CD4-positive, alpha-beta T cell treated with Interleukin-12 subunit alpha and Interleukin-12 subunit beta, for 1 hour (primary cell): Measurements from ENCODE around the gene NAGA.
A peak's percentile ranks its signal among the peaks of the same experiment; 100 is the strongest.
"Not testable (repeated sequence)": the region's sequence is repeated elsewhere in the genome, so short reads cannot be mapped to it uniquely, and the experiment has no call there.

ENCODE experiments used
- DNase-seq: peaks from one replicate; pipeline ENCODE4 v3.0.0-alpha.2; 2020

The NAGA gene

GRCh38 chr22:42070517-42071422 lies at the start of gene NAGA:
Gene NAGA (minus strand): TSS chr22:42070812. CDS start chr22:42070297, 515 bp downstream.
- peak; percentile 93 for DNase-seq

GRCh38 chr22:42116848-42117424 lies 46.3 kb upstream of the NAGA start:
- no peak for DNase-seq

DNA sequence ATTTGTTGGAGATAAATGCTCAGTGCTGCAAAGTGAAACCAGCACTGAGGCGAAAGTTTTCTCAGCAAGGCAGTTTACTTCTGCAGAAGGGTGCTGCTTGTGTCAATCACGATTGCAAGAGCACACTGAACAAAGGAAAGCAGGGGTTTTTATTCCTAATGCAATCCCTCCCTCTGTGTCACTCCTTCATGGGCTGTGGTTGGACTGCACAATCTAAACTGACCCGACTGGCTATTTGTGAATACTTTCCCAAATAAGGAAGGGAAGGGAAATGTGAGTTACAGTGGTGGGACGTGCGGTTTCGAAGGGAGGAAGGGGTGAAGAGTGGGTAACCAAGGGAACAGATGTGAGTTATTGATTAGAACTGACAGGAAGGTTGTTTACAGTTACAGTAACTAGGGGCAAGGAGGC lies 44.8 kb upstream of the NAGA start:
- not testable (repeated sequence) for DNase-seq

DNA sequence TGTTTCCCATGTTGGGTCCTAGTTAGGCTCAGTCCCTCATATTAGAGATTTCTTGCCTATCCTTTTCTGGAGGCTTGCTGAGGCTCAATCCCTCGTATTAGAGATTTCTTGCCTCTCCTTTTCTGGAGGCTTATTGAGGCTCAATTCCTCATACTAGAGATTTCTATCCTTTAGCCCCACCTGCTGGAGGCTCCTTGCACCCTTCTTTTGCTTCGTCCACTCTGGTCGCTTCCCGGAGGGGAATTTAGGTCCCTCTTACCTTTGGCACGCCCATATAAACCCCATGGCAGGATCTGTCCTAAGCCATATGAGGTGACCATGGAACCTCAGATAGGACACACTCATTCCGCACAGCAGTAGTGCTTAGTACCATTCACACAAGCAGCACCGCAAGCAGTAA lies 44.1 kb upstream of the NAGA start:
- no peak for DNase-seq

- DNase-seq = not testable (repeated sequence)
These were observed 42.2 kb upstream of the NAGA start for GRCh38 chr22:42112793-42113192.

DNA sequence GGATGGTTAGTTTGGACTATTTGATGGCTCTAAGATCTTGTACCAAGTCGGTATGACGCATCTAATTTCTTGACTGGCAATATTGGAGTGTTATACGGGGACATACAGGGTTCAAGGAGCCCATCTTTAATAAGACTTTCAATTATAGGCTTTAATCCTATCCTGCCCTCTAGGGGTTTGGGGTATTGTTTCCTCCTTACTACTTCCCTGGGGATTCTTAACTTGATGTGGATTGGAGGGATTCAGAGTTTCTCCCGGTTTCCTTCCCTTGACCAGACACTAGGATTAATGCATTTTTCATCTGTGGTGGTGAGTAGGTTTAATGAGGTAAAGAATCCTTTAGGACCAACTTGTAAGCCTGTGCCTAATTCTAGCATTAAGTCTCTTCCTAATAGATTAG lies 41.2 kb upstream of the NAGA start:
- no peak for DNase-seq

- no peak for DNase-seq
These were observed 38.2 kb upstream of the NAGA start for GRCh38 chr22:42108848-42109247.

- not testable (repeated sequence) for DNase-seq
These were observed 33.8 kb upstream of the NAGA start for GRCh38 chr22:42104332-42104860.

DNA sequence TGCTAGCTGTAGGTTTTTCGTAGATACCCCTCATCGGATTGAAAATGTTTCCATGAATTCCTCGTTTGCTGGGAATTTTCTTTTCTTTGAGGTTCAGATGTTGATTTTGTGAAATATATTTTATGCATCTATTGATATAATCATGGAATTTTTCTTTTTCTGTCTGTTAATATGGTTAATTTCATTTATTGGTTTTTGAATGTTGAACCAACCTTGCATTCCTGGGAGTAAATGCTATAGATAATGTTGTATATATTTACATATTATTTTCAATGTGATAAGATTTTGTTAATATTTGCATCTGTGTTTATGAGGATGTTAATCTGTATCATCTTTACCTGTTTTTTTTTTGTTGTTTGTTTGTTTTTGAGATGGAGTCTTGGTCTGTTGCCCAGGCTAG lies 30.6 kb upstream of the NAGA start:
- DNase-seq = no peak

GRCh38 chr22:42091455-42091782 lies 20.8 kb upstream of the NAGA start:
- peak; percentile 20 for DNase-seq

- DNase-seq = peak; percentile 100
These were observed 20.2 kb upstream of the NAGA start, which contains the start of gene NDUFA6 for GRCh38 chr22:42090596-42091454. Gene NDUFA6 (minus strand): TSS chr22:42090772. CDS start chr22:42090744, 28 bp downstream.

DNA sequence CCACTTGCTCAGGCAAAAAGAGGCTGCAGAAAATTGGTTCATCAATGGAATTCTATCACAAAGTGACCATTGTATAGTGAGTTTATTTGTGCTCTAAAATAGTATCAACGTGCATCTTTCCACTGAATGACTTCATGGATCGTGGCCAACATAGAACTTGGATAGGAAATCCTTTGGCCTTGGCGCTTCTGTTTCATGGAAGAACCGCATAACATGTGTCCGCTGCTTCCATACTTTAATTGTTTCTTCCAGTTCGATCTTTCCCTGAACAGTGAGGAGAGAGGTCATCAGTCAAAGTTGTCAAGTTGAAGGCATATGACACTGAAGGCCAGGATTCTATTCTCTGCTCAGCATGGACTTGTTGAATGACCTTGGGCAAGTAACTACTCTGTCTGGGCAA lies 15.4 kb upstream of the NAGA start:
- DNase-seq = no peak

DNA sequence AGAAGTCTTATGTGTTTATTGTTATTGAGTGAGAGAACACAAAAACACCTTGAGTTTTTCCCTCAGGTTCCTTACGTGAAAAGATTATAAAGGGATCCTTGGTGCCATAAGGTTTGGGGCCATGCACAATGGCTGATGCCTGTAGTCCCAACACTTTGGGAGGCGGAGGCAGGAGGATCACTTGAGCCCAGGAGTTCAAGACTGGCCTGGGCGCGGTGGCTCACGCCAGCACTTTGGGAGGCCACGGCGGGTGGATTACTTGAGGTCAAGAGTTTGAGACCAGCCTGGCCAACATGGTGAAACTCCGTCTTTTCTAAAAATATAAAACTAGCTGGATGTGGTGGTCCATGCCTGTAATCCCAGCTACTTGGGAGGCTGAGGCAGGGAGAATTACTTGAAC lies 14.3 kb upstream of the NAGA start:
- DNase-seq = no peak

DNA sequence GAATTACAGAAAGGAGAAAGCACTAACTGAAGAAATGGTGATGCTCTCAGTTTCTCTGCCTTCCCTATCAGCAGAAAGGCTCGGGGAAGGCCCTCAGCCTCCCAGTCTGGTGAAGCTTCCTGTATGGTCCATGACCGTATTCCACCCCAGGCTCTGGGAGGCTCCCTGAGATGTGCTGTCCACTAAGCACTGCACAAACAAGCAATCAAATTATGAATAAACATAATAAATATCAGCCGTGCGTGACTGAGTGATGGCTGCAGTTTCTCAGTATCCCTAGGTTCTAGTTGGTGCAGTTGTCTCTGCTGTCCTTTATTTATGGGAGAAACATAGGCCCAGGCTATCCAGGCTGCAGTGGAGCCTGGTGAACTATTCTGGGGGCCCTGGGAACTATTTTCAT lies 12.5 kb upstream of the NAGA start:
- no peak for DNase-seq

DNA sequence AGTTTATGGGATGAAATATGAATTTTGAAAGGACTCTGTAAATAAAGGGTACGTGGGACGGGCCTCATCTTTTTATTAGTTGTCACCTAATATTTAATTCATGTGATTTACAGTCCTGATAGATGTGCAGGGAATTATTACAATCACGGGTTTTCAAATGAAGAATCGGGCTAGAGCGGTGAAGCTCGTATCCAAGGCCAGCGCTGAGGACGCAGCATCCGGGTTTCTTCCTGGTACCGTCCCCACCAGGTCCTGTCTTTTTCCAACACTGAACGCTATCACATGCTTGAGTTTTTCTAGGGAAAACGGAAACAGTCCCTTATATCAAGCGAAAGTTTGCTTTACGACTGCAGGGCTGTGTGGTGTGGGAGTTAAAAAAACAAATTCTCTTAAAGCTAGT lies 9.7 kb upstream of the NAGA start:
- DNase-seq = peak; percentile 36

- DNase-seq = peak; percentile 98
These were observed 9.0 kb upstream of the NAGA start, which contains the start of gene SMDT1 for GRCh38 chr22:42079319-42080251. Gene SMDT1 (plus strand): TSS chr22:42079700. CDS start chr22:42079769, 69 bp downstream.

GRCh38 chr22:42078469-42079318 lies 8.1 kb upstream of the NAGA start:
- DNase-seq = no peak

DNA sequence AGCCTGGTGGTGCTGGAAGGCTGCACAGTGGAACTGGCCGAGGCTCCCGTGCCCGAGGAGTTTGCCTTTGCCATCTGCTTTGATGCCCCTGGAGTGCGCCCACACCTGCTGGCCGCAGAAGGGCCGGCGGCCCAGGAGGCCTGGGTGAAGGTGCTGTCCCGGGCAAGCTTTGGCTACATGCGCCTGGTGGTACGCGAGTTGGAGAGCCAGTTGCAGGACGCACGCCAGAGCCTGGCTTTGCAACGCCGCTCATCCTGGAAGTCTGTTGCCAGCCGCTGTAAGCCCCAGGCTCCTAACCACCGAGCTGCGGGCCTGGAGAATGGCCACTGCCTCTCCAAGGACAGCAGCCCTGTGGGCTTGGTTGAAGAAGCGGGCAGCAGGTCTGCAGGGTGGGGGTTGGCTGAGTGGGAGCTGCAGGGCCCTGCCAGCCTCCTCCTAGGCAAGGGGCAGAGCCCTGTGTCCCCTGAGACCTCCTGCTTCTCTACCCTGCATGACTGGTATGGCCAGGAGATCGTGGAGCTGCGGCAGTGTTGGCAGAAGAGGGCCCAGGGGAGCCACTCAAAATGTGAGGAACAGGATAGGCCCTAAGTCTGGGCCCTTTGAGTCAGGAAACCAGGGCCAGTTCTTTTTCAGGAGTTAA lies 7.0 kb upstream of the NAGA start:
- DNase-seq = no peak

DNA sequence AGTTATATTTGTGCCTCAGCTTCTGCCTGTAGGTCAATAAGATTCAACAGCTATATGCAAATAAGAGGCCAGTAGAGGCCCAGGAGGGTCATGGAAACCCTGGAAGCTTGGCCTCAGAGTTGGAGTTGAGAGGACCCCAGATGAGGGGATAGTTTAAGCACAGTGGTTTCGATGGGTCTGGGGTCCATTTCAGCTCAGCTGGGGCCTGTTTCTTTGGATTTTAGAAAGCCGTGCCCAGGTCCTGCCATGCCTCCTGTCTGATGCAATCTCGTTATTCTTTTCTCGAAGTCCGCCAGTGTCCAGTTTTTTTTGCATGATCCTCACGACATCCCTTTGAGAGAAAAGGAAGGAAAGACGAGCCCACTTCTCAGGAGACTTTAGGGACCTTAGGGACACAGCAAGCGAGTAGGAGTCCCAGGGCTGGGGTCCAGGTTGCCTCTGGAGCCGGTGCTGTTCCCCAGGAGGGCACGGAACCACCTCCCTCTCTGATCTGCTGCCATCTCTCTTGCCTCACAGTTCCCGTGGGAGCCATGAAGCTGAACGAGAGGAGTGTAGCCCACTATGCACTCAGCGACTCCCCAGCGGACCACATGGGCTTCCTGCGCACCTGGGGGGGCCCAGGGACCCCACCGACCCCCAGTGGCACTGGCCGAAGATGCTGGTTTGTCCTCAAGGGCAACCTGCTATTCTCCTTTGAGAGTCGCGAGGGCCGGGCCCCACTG lies 6.3 kb upstream of the NAGA start:
- no peak for DNase-seq
